ENCODE results near the gene SERPINH1. TPM values are rescaled to one million over a fixed set of nuclear protein-coding genes. Genes with fewer than 3 reads are reported as not detected.

The SERPINH1 gene
- total RNA-seq, 2 experiments from 2014 or later, result 18.9 to 19.4 TPM

DNA sequence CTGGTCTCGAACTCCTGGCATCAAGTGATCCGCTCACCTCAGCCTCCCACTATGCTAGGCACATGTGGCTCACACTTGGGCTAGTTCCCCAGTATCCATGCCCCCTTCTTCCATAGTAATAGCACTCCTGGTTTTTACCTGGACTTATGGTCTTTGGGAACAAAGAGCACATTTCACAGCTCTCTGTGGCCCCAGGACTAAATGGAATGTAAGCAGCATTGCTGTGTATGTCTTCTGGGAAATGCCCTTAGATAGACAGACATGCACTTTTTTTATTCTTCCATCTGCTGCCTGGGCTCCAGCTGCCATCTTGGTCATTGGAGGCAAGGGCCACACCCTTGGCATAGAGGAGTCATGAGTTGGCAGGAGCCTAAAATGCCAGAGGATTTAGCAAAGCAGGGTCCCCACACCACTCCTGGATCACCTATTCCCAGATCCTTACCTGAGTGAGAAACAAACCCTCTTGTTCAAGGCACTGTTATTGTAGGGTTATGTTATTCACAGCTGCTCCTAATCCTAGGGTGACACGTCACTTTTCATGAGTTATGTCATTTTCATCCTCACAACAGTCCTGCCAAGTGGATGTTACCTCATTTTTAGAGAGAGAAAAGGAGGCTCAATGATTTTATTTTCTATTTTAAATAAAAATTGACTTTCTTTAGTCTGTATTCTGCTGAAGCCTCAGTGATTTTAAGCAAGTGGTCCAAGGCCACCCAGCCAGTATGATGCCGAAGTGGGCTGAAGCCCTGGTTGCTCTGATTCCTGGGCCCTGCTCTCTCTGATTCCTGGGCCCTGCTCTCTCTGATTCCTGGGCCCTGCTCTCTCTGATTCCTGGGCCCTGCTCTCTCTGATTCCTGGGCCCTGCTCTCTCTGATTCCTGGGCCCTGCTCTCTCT lies 20.6 kb upstream of the SERPINH1 start:
- peaks cover 10% of the 10 kb centered on the region for H3K27me3 Mint-ChIP-seq
- no peak for DNase-seq
- H3K27ac Mint-ChIP-seq, result no peak overlapping the region

DNA sequence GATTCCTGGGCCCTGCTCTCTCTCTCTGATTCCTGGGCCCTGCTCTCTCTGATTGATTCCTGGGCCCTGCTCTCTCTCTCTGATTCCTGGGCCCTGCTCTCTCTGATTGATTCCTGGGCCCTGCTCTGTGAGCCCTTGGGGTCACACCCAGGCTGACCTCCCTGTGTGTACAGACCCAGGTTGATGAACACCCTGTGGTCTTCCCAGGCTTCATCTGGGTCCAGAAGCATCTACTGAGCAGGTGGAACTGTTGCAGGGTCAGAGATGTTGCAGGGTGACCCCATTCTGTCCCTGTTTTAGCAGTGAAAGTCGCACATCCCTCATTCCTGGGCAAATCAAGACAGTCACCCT lies 20.0 kb upstream of the SERPINH1 start:
- Mint-ChIP-seq H3K27ac (no peak overlapping the region), H3K36me3 (no peaks in the 10 kb centered on the region), H3K9me3 (no peaks in the 10 kb centered on the region), H3K27me3 (peaks cover 10% of the 10 kb centered on the region), H3K4me3 (no peak overlapping the region), H3K4me1 (peaks cover 6% of the 10 kb centered on the region)
- DNase-seq, result no peak

More for the DNA sequence above, 20.6 kb upstream of the SERPINH1 start:
- H3K4me3 Mint-ChIP-seq, result no peak overlapping the region
- peaks cover 11% of the 10 kb centered on the region for H3K4me1 Mint-ChIP-seq
- H3K9me3 Mint-ChIP-seq, result no peaks in the 10 kb centered on the region
- no peaks in the 10 kb centered on the region for H3K36me3 Mint-ChIP-seq

DNA sequence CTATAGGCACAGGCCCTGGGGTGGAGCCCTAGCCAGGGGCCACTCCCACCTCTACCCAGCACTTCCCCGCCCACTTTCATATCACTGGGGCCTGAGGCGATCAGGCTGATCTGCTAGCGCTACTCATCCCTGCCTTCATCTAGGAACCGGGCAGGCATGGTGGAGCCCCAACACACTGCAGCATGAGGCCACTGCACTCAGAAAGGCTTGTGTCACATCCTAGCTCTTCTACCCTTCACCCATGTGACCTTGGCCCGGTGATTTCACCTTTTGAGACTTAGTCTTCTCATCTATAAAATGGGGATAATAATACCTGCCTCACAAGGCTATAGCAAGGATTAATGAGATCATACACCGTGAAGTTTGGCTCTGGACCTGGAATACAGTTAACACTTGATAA lies 18.2 kb upstream of the SERPINH1 start:
- Mint-ChIP-seq H3K27me3 (peaks cover 3% of the 10 kb centered on the region), H3K4me1 (peaks cover 3% of the 10 kb centered on the region), H3K9me3 (no peaks in the 10 kb centered on the region), H3K27ac (no peak overlapping the region), H3K36me3 (no peaks in the 10 kb centered on the region), H3K4me3 (no peak overlapping the region)
- DNase-seq, result no peak

DNA sequence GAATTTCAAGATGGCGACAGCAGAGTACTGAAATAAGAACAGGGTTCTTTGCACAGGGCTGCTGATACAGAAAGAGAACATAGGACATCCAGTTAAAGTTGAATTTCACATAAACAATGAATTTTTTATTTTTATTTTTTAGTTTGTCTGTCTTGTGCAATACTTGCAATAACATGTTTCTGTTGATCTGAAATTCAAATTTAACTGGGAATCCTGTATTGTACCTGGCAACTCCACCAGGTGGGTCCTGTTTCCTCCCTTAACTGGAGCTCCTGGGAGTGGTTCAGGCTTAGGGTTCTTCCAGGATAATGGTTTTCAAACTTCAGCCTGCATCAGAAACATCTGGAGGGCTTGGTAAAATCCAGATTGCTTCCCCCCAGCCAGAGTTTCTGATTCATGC lies 14.9 kb upstream of the SERPINH1 start:
- no peaks in the 10 kb centered on the region for H3K36me3 Mint-ChIP-seq
- H3K9me3 Mint-ChIP-seq, result no peaks in the 10 kb centered on the region
- peaks cover 3% of the 10 kb centered on the region for H3K4me1 Mint-ChIP-seq
- peaks cover 3% of the 10 kb centered on the region for H3K27me3 Mint-ChIP-seq
- H3K27ac Mint-ChIP-seq, result no peak overlapping the region
- no peak for DNase-seq
- H3K4me3 Mint-ChIP-seq, result no peak overlapping the region

DNA sequence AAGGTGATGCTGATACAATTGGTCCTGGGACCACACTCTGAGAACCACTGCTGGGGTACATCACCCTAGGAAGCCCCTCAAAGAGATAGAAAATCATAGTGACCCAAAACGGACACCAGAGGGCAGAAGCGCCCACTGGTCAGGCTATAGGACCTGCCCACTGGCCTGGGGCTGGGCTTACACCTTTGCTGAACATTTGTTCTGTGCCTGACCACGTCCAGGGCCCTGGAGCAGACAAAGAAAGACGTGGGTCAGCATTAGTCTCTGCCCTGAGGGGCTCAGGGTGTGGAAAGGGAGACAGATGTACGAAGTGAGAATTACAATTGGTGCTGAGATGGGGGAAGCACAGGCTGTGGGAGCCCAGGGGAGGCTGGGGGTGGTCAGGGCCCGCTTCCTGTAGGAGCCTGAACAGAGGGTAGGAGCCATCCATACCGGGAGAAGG lies 14.4 kb upstream of the SERPINH1 start:
- peak; percentile 30 for DNase-seq
- Mint-ChIP-seq H3K27me3 (peaks cover 3% of the 10 kb centered on the region), H3K4me1 (peaks cover 3% of the 10 kb centered on the region), H3K36me3 (no peaks in the 10 kb centered on the region), H3K4me3 (no peak overlapping the region), H3K27ac (no peak overlapping the region), H3K9me3 (no peaks in the 10 kb centered on the region)

DNA sequence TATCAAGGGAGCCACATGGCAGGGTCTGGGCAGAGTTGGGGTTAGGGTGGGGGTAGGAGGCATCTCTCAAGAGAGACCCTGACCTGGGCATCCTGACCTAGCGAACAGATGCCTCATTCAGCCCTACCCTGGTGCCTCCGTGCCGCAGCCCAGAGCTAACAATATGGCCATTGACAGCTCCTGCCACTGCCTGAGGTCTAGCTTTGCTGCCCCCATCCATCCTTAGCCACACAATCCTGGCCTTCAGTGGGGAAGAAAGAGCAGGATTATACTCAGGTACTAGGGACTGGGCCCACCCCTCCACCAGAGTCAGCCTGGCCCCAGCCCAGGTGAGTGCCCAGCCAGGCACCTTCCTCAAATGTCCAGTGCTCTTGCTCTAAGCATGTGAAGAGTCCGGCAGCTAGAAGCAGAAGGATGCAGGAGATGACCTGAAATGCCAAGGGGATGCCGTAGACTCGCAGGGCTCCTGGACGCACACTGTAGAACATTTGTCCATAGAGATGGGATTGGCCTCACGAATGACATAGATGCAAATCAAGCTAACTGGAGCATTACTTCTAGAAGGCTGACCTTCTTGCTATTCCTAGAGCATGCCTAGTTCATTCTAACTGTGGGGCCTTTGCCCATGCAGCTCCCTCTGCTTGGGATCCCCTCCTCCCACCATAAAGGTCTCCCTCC lies 13.3 kb upstream of the SERPINH1 start:
- Mint-ChIP-seq H3K9me3 (no peaks in the 10 kb centered on the region), H3K4me1 (peaks cover 3% of the 10 kb centered on the region), H3K27me3 (peaks cover 3% of the 10 kb centered on the region), H3K36me3 (no peaks in the 10 kb centered on the region), H3K27ac (no peak overlapping the region), H3K4me3 (no peak overlapping the region)
- no peak for DNase-seq

DNA sequence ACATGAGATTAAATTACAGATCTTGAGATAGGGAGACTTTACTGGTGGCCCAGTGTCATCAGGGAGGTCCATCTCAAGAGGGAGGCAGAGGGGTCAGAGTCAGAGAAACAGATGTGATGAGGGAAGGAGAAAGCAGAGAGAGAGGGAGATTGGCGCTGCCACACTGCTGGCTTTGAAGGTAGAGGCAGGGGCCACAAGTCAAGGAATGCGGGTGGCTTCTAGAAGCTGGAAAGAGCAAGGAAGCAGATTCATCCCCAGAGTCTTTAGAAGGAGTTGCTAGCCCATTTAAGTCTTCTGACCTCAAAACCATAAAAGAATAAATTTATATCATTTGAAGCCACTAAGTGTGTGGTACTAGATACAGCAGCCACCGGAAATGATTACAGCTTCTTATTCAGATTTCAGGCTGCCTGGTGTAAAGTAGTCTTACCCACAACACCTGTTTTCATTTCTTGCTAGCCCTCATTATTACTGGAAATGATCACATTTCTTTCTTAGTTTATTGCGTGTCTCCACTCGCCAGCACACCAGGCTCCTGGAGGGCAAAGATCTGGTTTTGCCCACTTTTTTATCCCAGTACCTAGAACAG lies 12.6 kb upstream of the SERPINH1 start:
- Mint-ChIP-seq H3K27ac (peak overlapping the region; percentile 30), H3K36me3 (no peaks in the 10 kb centered on the region), H3K4me1 (peaks cover 3% of the 10 kb centered on the region), H3K4me3 (no peak overlapping the region), H3K9me3 (no peaks in the 10 kb centered on the region), H3K27me3 (peaks cover 3% of the 10 kb centered on the region)
- no peak for DNase-seq

DNA sequence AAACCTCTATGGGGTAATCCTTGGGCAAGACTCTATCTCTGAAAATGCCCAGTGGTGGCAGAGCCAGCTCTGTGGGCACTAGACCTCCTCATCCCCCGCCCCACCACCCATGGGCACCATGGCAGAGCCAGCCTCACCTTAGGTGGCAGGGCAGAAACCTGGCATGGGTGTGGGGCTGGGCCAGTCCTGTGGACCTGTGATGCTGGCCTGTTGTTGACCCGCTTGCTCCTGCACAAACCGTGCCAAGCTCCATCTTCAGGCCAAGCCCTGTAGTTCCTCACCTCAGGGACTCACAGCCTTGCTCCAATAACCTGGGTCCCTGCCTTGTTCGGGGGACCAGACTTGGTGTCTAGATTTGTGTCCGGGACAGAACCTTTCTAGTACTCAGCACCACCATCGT lies 8.9 kb upstream of the SERPINH1 start:
- H3K27me3 Mint-ChIP-seq, result no peaks in the 10 kb centered on the region

DNA sequence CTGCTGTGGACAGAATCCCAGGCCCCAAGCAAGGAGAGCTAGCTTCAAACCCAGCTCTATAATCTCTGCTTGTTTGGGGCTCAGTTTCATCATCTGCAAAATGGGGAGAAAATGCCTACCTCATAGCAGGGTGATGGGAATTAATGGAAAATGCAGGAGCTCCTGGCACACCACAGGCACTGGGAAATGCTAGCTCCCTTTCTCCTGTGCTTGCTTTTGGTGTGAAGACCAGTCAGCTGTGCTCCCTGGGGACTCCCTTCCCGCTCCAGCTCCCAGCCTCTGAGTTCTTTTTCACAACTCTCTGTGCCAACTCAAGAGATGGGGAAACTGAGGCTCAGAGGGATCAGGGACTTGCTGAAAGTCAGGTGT lies 8.2 kb upstream of the SERPINH1 start:
- Mint-ChIP-seq H3K27me3 (no peaks in the 10 kb centered on the region), H3K4me3 (no peak overlapping the region), H3K36me3 (no peaks in the 10 kb centered on the region), H3K9me3 (no peaks in the 10 kb centered on the region), H3K27ac (no peak overlapping the region), H3K4me1 (no peaks in the 10 kb centered on the region)
- DNase-seq, result no peak

More for the DNA sequence above, 8.9 kb upstream of the SERPINH1 start:
- DNase-seq, result no peak
- no peaks in the 10 kb centered on the region for H3K4me1 Mint-ChIP-seq
- no peaks in the 10 kb centered on the region for H3K9me3 Mint-ChIP-seq
- no peak overlapping the region for H3K27ac Mint-ChIP-seq
- H3K36me3 Mint-ChIP-seq, result no peaks in the 10 kb centered on the region
- H3K4me3 Mint-ChIP-seq, result no peak overlapping the region

DNA sequence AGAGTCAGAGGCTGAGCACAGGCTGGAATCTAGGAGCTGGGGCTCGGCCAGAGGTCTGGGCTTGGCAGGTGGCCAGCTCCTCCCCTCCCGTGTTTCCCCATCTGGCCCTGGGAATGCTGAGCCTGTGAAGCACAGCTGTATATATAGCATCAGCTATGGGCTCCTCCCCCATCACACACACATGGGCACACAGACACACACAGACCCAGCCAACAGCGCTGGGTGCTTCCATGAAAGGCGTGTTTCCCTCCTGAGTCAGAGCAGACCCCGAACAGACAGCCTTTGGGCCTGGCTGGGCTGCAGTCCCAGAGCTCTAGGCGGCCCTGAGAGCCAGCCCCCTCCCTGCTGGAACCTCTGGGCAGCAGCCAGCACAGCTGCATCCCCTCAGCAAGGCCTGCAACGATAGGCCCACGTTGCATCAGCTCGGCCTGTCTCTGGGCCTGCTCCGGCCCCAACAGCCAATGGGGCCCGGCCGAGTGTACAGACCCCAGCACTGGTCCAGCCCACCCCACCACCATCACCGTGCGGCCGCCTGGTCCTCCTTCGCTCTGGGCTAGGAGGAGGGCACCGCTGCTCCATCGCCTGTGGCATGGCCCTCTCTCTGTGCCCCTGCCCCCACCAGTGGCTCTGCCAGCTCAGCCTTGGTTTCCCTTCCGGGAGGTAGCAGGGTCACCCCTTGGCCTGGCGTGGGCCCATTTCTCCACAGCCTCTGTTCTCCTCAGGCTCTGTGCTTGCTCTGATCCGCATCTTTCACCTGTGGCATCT lies 7.6 kb upstream of the SERPINH1 start:
- no peaks in the 10 kb centered on the region for H3K9me3 Mint-ChIP-seq
- H3K4me3 Mint-ChIP-seq, result no peak overlapping the region
- H3K36me3 Mint-ChIP-seq, result no peaks in the 10 kb centered on the region
- no peak overlapping the region for H3K27ac Mint-ChIP-seq
- no peak for DNase-seq
- H3K4me1 Mint-ChIP-seq, result no peaks in the 10 kb centered on the region
- H3K27me3 Mint-ChIP-seq, result no peaks in the 10 kb centered on the region

DNA sequence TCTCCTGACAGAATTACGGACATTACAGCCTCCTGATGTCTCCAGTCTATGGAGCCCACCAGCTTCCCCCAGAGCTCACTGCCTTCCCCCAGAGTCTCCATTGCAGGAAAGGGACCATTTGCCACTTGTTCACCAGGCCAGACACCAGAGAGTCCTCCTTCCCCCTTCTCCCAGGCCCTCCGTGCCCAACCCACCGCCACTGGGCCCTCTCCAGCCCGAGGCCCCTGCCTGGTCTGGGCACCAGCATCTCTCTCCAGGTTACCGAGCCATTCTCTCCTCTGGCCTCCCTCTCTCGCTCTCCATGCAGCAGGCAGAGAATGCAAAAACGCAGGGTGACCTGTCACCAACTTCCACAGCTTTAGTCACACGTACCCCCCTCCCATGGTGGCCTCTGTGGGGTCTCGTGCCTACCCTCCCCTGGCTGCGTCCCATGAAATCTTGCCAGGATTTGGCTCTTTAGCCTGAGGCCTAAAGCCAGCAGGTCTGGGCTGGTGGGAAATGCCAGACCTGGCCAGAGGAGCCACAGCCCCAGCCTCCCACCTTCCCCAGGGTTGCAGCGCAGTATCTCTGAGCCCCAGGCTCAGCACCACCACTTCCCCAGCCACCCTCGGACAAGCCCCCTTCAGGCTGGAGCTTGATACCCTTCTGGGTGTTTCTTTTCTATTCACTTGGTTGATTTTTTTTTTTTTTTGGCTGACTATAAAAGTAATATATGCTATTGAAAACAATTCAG lies 6.8 kb upstream of the SERPINH1 start:
- Mint-ChIP-seq H3K4me1 (no peaks in the 10 kb centered on the region), H3K36me3 (no peaks in the 10 kb centered on the region), H3K4me3 (no peak overlapping the region), H3K27me3 (no peaks in the 10 kb centered on the region), H3K9me3 (no peaks in the 10 kb centered on the region), H3K27ac (no peak overlapping the region)
- DNase-seq, result no peak

DNA sequence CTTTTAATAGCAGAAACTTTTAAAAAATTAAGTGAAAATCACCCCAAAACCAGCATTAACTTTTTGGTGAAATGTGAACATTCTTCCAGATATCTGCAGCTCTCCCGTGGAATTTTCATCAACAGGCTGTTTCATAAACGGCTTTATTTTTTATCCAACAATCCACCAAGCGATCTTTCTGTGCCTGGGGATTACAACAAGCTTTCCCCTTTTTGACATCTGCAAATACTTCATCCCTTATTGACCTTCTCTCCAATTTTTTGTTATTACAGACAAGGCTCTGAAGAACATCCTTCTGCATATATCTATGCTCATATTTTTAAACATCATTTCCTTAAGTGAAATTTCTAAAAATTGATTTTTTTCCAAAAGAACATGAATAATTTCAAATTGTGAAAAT lies 5.8 kb upstream of the SERPINH1 start:
- no peaks in the 10 kb centered on the region for H3K36me3 Mint-ChIP-seq

DNA sequence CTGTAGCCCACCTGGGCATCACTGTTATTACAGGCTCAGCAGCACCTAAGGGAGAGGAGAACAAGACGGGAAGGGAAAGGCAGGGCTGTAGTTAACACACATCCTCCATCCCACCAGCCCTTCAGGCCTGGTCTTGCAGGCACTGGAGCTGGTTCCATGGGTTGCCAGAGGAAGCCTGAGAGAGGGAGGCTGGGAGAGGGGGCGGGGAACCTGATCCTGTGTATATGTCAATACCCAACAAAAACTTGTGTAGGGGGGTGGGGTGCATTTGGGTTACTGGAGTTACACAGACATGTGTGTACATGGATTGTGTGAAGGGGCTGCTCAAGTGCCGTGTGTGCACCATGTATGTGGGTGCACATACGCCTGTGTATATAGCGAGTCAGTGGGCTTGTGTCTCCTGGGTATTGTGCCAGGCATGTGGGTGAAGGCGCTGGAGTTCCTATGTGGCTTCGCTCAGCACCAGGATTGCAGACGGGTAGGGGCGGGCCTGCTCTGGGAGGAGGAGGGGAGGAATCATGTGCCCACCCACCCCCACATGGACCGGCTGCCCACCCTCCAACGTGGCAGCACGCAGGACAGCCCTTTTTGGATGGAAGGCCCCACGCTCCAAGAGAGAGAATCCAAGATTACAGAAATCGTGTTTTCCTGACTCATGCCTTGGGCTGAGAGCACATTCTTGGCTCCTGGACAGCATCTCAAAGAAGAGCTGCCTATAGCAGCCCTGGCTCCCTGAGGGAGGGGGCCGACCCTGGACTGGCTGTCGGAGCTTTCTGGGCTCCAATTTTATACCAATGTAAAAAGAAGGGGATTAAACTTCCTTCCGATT lies 4.2 kb upstream of the SERPINH1 start:
- no peak for DNase-seq
- Mint-ChIP-seq H3K4me1 (peaks cover 11% of the 10 kb centered on the region), H3K36me3 (no peaks in the 10 kb centered on the region), H3K27me3 (no peaks in the 10 kb centered on the region), H3K9me3 (no peaks in the 10 kb centered on the region), H3K27ac (no peak overlapping the region), H3K4me3 (no peak overlapping the region)

More for the DNA sequence above, 5.8 kb upstream of the SERPINH1 start:
- Mint-ChIP-seq H3K27ac (no peak overlapping the region), H3K4me3 (no peak overlapping the region), H3K9me3 (no peaks in the 10 kb centered on the region), H3K4me1 (peaks cover 4% of the 10 kb centered on the region), H3K27me3 (no peaks in the 10 kb centered on the region)
- no peak for DNase-seq
